Mucosa of descending colon (tissue), 3 donors: Measurements from ENCODE around the gene EMP3. TPM values are rescaled to one million over a fixed set of nuclear protein-coding genes. Genes with fewer than 3 reads are reported as not detected.

Source experiments
- ATAC-seq: fragments of 200-7000 bp; cut with Tn5 transposase; one replicate; pipeline ENCODE4 v1.9.1; 2020; ENCODE audit warnings: mild to moderate bottlenecking, moderate library complexity
- DNase-seq, 3 donors: peaks; one replicate each; pipeline ENCODE4 v3.0.0-alpha.2; 2020
- H3K36me3 ChIP-seq: fragments of 200-600 bp; one replicate; pipeline ENCODE4 v1.8.0; 2021; ENCODE audit warnings: low read depth, mild to moderate bottlenecking
- H3K4me1 ChIP-seq: fragments of 200-600 bp; one replicate; pipeline ENCODE4 v1.8.0; 2021; ENCODE audit warnings: low read depth, mild to moderate bottlenecking
- H3K4me3 ChIP-seq: fragments of 200-600 bp; one replicate; pipeline ENCODE4 v1.8.0; 2021; ENCODE audit warnings: mild to moderate bottlenecking
- H3K9me3 ChIP-seq: fragments of 200-600 bp; one replicate; pipeline ENCODE4 v1.8.0; 2021; ENCODE audit warnings: mild to moderate bottlenecking
- intact Hi-C, 2 donors: fragments of 100-400 bp; cut with DNase I in 1 of 2; cut with micrococcal nuclease in 1 of 2; formaldehyde crosslinking; loops; one replicate each; pipeline versions ENCODE4 v1.11.0 to v1.11.1; 2022; cut with DNase I, micrococcal nuclease
- total RNA-seq, 3 donors: library from RNA; stranded (reverse); fragmentation: NEBNext Ultra II Directional in 2 of 3; extraction: Animal tissue kit (Norgen Biotek cat#: 25700) in 2 of 3; gene quantifications; one replicate each; pipeline versions ENCODE4 v1.2.1 to v1.2.4, GENCODE V29; 2021 to 2023
- TF ChIP-seq, protein P1 (sequence below): fragments of 200-600 bp; IDR thresholded peaks from one replicate; pipeline ENCODE4 v1.8.0; 2022; ENCODE audit warnings: antibody characterized with exemption, mild to moderate bottlenecking
- donor health status: DM: no; HTN: no; CAD: no; lungs with moderate emphysema.
- donor health status: DM: no; HTN: no; CAD: no.
- donor health status: DM: no; HTN: yes; CAD: no.

The EMP3 gene
- total RNA-seq, 3 donors from 2014 or later: 10.3 to 109 (median 36.2) TPM

DNA sequence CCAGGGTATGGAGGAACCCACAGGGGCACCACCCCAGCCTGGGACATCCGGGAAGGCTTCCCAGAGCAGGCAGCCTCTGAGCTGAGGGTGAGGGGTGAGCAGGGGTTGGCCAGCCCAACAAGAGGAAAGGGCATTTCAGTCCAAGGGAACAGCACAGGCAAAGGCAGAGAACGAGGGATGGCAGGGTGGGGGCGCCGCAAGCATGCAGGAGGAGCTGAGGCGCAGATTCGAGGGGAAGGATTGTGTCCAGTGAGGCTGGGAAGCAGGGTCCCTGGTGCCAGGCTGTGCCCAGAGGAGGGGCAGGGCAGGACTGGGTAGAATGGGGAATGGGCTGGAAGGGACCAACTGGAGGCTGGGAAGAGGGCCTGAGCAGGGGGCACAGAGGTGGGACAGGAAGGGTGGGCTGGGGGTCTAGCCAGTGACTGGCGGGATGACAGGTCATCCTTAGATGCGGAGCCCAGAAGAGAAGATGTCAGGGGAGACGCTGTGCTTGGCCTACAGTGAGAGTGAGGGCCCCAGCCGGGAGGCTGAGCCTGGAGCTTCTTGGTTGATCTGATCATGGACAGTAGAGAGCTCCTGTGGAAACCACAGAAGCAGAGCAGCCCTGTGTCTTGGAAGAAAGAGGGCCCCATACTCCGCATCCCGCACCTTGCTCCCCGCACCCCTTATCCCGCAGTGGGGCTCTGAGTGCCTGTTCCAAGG lies 13.6 kb downstream of the EMP3 start:
- H3K36me3 ChIP-seq: no peaks in the 10 kb centered on the region
- H3K9me3 ChIP-seq: no peaks in the 10 kb centered on the region
- H3K4me3 ChIP-seq: no peak overlapping the region
- intact Hi-C loops: no loop called here
- peaks cover 4% of the 10 kb centered on the region for H3K4me1 ChIP-seq
- no peak for ATAC-seq
- TF ChIP-seq, protein P1, sequence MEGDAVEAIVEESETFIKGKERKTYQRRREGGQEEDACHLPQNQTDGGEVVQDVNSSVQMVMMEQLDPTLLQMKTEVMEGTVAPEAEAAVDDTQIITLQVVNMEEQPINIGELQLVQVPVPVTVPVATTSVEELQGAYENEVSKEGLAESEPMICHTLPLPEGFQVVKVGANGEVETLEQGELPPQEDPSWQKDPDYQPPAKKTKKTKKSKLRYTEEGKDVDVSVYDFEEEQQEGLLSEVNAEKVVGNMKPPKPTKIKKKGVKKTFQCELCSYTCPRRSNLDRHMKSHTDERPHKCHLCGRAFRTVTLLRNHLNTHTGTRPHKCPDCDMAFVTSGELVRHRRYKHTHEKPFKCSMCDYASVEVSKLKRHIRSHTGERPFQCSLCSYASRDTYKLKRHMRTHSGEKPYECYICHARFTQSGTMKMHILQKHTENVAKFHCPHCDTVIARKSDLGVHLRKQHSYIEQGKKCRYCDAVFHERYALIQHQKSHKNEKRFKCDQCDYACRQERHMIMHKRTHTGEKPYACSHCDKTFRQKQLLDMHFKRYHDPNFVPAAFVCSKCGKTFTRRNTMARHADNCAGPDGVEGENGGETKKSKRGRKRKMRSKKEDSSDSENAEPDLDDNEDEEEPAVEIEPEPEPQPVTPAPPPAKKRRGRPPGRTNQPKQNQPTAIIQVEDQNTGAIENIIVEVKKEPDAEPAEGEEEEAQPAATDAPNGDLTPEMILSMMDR: no peak
- DNase-seq: no peak

- intact Hi-C loops: no loop called here
- DNase-seq (no peak), ATAC-seq (no peak)
- TF ChIP-seq, protein P1: no peak
- Histone ChIP-seq H3K9me3 (no peaks in the 10 kb centered on the region), H3K4me3 (no peak overlapping the region), H3K36me3 (no peaks in the 10 kb centered on the region), H3K4me1 (no peaks in the 10 kb centered on the region)
These were observed 15.6 kb downstream of the EMP3 start for GRCh38 chr19:48340995-48341394.

- TF ChIP-seq, protein P1: no peak
- H3K4me1 ChIP-seq: no peaks in the 10 kb centered on the region
- ATAC-seq: no peak
- DNase-seq: no peak
- H3K36me3 ChIP-seq: no peaks in the 10 kb centered on the region
- intact Hi-C loops: no loop called here
- H3K4me3 ChIP-seq: no peak overlapping the region
- H3K9me3 ChIP-seq: no peaks in the 10 kb centered on the region
These were observed 16.4 kb downstream of the EMP3 start for GRCh38 chr19:48341515-48342413.

GRCh38 chr19:48342414-48342738 lies 17.0 kb downstream of the EMP3 start:
- intact Hi-C loops: no loop called here
- DNase-seq (no peak), ATAC-seq (no peak)
- Histone ChIP-seq H3K4me3 (no peak overlapping the region), H3K9me3 (no peaks in the 10 kb centered on the region), H3K4me1 (no peaks in the 10 kb centered on the region), H3K36me3 (no peaks in the 10 kb centered on the region)
- TF ChIP-seq, protein P1: no peak

DNA sequence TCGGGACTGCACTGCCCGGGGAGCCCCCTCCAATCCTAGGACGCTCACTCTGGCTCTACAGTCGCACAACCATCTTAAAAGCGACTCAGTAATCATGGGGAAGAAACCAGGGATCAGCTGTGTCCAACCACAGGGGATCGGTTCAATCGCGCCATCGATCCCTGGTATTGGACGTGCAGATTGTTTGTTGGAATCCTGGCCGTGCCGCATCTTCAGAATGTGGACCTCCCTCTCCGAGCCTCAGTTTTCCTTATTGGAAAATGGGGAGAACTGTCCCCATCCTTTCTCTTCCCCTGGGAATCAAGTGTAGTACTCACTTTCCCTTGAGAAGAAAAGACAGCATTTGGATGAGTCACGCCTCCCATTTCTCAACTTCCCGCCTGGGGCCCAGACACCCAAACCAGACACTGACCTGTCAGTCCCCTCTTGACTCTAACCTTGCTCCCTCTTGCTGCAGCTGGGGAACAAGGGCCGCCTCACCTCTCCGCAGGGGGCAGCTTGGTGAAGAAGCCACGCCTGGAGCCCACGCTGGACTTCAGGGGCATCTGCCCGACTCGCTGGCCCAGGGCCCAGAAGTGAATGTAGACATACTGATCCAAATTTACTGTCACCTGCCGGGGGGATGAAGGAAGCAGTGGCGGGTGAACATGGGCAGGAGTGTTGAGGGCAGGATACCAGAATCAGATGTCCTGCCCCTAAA lies 17.6 kb downstream of the EMP3 start:
- H3K4me3 ChIP-seq: no peak overlapping the region
- no peak for DNase-seq
- intact Hi-C loops: no loop called here
- H3K4me1 ChIP-seq: no peaks in the 10 kb centered on the region
- no peaks in the 10 kb centered on the region for H3K36me3 ChIP-seq
- H3K9me3 ChIP-seq: no peaks in the 10 kb centered on the region
- TF ChIP-seq, protein P1: no peak
- ATAC-seq: no peak
